Endothelial cell (in vitro differentiated cells): Measurements from ENCODE around the gene PRAF2. TPM values are rescaled to one million over a fixed set of nuclear protein-coding genes. Genes with fewer than 3 reads are reported as not detected.

Experiments used
- DNase-seq: peaks from one replicate; pipeline ENCODE4 v3.0.0; 2021; ENCODE audit warnings: low spot score
- H3K27ac Mint-ChIP-seq: one replicate; pipeline ENCODE4 v1.8.0; 2021; ENCODE audit warnings: mixed read lengths, inconsistent platforms; ENCODE audit not compliant: unreplicated experiment
- H3K27me3 Mint-ChIP-seq: one replicate; pipeline ENCODE4 v1.8.0; 2021; ENCODE audit warnings: mild to moderate bottlenecking, moderate library complexity, mixed read lengths, inconsistent platforms; ENCODE audit not compliant: unreplicated experiment
- H3K36me3 Mint-ChIP-seq: one replicate; pipeline ENCODE4 v1.8.0; 2021; ENCODE audit warnings: mild to moderate bottlenecking, low read depth, mixed read lengths, inconsistent platforms; ENCODE audit not compliant: unreplicated experiment
- H3K4me1 Mint-ChIP-seq: one replicate; pipeline ENCODE4 v1.8.0; 2021; ENCODE audit warnings: mild to moderate bottlenecking, mixed read lengths, inconsistent platforms; ENCODE audit not compliant: unreplicated experiment
- H3K4me3 Mint-ChIP-seq: one replicate; pipeline ENCODE4 v1.8.0; 2021; ENCODE audit warnings: mild to moderate bottlenecking, mixed read lengths, inconsistent platforms; ENCODE audit not compliant: unreplicated experiment
- H3K9me3 Mint-ChIP-seq: one replicate; pipeline ENCODE4 v1.8.0; 2021; ENCODE audit warnings: mixed read lengths, inconsistent platforms; ENCODE audit not compliant: unreplicated experiment
- total RNA-seq: library from RNA; stranded (reverse); fragmentation: NEBNext Ultra II Directional; extraction: Animal tissue kit (Norgen Biotek cat#: 25700); gene quantifications from one replicate; pipeline ENCODE4 v1.2.1, GENCODE V29; 2021; ENCODE audit not compliant: unreplicated experiment
- TF ChIP-seq, protein P1 (sequence below): fragments of 200-600 bp; sonication (generic); IDR thresholded peaks from one replicate; pipeline ENCODE4 v1.5.0; 2021; ENCODE audit warnings: antibody characterized with exemption; ENCODE audit not compliant: unreplicated experiment

The PRAF2 gene
- total RNA-seq, 1 donor from 2014 or later, result 22.3 TPM

DNA sequence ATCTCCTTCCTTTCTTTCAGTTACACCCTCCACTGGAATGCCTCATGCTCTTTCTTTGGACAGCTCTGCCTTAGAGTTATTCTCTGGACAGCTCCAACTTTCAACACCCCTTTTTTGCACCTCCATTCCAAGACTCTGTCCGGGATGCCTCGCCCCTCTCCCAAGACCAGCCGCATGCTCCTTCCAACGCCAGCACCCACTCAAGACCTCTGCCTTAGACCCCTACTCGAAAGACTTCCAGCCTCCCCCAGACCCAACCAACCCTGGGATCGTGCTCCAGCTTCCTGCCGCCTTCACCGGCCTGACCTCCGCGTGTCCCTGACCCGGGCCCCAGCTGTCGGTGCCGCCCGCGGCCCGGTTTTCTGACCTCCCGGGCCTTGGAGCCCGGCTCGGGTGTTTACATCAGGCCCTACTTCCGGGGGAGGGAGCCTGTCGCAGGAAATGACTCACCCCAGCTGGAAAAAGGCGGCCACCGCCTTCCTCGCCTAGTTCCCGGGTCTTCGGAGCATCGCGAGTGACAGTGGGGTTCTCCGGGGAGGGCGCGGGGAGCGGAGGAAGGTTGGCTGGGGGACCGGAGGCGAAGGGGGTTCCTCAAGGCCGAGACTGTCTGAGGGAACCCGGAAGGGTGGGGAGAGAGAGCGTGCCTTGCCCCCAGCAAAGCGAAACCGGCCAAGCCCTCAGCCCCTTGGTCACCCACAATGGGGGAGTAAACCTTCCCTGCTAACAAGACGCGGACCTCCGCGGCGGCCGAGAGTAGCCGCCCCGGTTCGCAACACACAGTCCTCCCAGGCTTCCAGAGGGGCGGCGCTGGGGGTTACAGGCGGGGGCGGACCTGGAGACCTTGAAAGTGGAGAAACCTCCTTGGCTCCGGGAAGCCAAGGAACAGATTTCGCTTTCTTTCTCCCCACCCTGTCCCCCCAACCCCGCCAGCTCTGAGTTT, 6.0 kb upstream of the PRAF2 start, which contains the start of gene WDR45:
Gene WDR45, minus strand, starts transcription at position 399 of the 940 bp plus-strand sequence. CDS start 1,792 bp downstream, outside the sequence.
- peak; percentile 59 for DNase-seq
- Mint-ChIP-seq H3K4me3 (peak within 1 kb of the TSS; percentile 96), H3K36me3 (no peaks in the 10 kb centered on the region), H3K9me3 (no peaks in the 10 kb centered on the region), H3K4me1 (peaks cover 4% of the 10 kb centered on the region), H3K27ac (peak within 1 kb of the TSS; percentile 93), H3K27me3 (no peaks in the 10 kb centered on the region)
- TF ChIP-seq, protein P1, sequence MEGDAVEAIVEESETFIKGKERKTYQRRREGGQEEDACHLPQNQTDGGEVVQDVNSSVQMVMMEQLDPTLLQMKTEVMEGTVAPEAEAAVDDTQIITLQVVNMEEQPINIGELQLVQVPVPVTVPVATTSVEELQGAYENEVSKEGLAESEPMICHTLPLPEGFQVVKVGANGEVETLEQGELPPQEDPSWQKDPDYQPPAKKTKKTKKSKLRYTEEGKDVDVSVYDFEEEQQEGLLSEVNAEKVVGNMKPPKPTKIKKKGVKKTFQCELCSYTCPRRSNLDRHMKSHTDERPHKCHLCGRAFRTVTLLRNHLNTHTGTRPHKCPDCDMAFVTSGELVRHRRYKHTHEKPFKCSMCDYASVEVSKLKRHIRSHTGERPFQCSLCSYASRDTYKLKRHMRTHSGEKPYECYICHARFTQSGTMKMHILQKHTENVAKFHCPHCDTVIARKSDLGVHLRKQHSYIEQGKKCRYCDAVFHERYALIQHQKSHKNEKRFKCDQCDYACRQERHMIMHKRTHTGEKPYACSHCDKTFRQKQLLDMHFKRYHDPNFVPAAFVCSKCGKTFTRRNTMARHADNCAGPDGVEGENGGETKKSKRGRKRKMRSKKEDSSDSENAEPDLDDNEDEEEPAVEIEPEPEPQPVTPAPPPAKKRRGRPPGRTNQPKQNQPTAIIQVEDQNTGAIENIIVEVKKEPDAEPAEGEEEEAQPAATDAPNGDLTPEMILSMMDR, result no peak

- peaks cover 8% of the 10 kb centered on the region for H3K4me1 Mint-ChIP-seq
- H3K9me3 Mint-ChIP-seq, result no peaks in the 10 kb centered on the region
Measured at GRCh38 chrX:49077941-49078340, 4.1 kb upstream of the PRAF2 start.

DNA sequence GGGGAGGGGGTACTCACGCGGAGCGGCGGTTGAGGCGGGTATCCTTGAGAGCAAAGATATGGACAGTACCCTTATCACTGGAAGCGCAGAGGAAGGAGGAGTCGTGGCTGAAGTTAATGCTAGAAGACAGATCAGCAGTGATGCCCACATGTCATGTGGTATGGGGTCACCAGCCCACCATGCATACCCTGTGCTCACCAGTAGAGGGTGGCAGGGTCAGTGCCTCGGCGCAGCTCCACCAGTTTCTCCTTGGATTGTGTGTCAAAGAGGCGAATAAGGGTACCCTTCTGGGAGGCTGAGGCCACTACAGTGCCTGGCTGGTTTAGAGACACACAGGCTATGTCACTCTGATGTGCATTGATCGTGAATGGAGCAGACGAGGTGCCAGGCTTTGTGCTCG, 1.5 kb upstream of the PRAF2 start:
- Mint-ChIP-seq H3K27ac (no peak overlapping the region), H3K4me3 (no peak overlapping the region), H3K36me3 (no peaks in the 10 kb centered on the region), H3K27me3 (peaks cover 5% of the 10 kb centered on the region), H3K9me3 (no peaks in the 10 kb centered on the region), H3K4me1 (peaks cover 14% of the 10 kb centered on the region)
- DNase-seq, result no peak
- TF ChIP-seq, protein P1, result no peak

More at GRCh38 chrX:49077941-49078340, 4.1 kb upstream of the PRAF2 start:
- no peak overlapping the region for H3K4me3 Mint-ChIP-seq
- TF ChIP-seq, protein P1, result no peak
- no peaks in the 10 kb centered on the region for H3K36me3 Mint-ChIP-seq
- peaks cover 1% of the 10 kb centered on the region for H3K27me3 Mint-ChIP-seq
- no peak for DNase-seq
- no peak overlapping the region for H3K27ac Mint-ChIP-seq

DNA sequence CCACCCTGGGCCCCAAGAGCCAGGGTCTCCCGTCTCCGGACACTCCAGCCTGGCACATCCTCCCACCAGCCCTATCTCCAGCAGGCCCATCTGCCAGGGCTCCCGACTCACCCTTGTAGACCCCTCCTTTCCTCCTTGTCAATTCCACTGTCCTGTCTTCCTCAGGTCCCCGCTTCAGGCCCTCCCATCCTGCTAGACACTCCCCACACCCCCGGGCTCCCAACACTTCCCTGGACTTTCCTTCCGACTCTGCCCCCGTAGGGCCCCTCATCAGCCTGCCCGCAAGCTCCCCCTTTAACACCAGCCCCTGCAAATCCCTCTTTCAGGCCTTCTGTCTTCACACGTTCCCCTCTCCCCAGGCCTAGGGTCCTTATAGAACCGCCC, 1.1 kb downstream of the PRAF2 start:
- H3K27ac Mint-ChIP-seq, result no peak overlapping the region
- peaks cover 10% of the 10 kb centered on the region for H3K4me1 Mint-ChIP-seq
- H3K36me3 Mint-ChIP-seq, result no peaks in the 10 kb centered on the region
- peaks cover 5% of the 10 kb centered on the region for H3K27me3 Mint-ChIP-seq
- peak overlapping the region; percentile 91 for H3K4me3 Mint-ChIP-seq
- TF ChIP-seq, protein P1, result no peak
- DNase-seq, result no peak
- no peaks in the 10 kb centered on the region for H3K9me3 Mint-ChIP-seq
